DND-41 (cell line): Measurements from ENCODE around the gene WRNIP1.

ENCODE experiments used
- ATAC-seq: fragments of 200-7000 bp; cut with Tn5 transposase; 3 replicates; pipeline ENCODE4 v1.9.1; 2021; ENCODE audit warnings: low read depth; ENCODE audit not compliant: insufficient read depth
- DNase-seq: peaks from one replicate; pipeline ENCODE4 v3.0.0-alpha.2; 2020
- H2AFZ ChIP-seq: 2 replicates; pipeline ENCODE4 v1.6.0; 2012; ENCODE audit warnings: low read depth, low read length
- H3K27ac ChIP-seq: 2 replicates; pipeline ENCODE4 v1.5.1; 2012; ENCODE audit warnings: low read length, inconsistent platforms
- H3K27me3 ChIP-seq: fragments of 200-600 bp; sonication (generic); 2 replicates; pipeline ENCODE4 v1.6.0; 2012; ENCODE audit warnings: low read length, mild to moderate bottlenecking, inconsistent platforms; ENCODE audit not compliant: insufficient read depth, poor library complexity
- H3K36me3 ChIP-seq: 2 replicates; pipeline ENCODE4 v1.5.1; 2012; ENCODE audit warnings: low read length, inconsistent platforms; ENCODE audit not compliant: insufficient read depth
- H3K4me1 ChIP-seq: 2 replicates; pipeline ENCODE4 v1.5.1; 2012; ENCODE audit warnings: mild to moderate bottlenecking, low read length; ENCODE audit not compliant: insufficient read depth
- H3K4me2 ChIP-seq: 2 replicates; pipeline ENCODE4 v1.6.0; 2012; ENCODE audit warnings: mild to moderate bottlenecking, moderate library complexity, low read length, inconsistent platforms; ENCODE audit not compliant: insufficient read depth
- H3K4me3 ChIP-seq, 2 experiments: fragments of 200-600 bp in 1 of 2; shearing (Covaris generic) in 1 of 2; 2 replicates each; pipeline ENCODE4 v1.5.1; 2012 to 2016; ENCODE audit warnings: inconsistent platforms in 2 of 2, low read length in 2 of 2, mild to moderate bottlenecking in 2 of 2, low read depth in 1 of 2, moderate library complexity in 1 of 2
- H3K79me2 ChIP-seq: 2 replicates; pipeline ENCODE4 v1.6.0; 2012; ENCODE audit warnings: low read length, inconsistent platforms; ENCODE audit not compliant: insufficient read depth
- H3K9ac ChIP-seq: 2 replicates; pipeline ENCODE4 v1.6.0; 2012; ENCODE audit warnings: low read depth, mild to moderate bottlenecking, inconsistent platforms, low read length, moderate library complexity
- H3K9me3 ChIP-seq: 2 replicates; pipeline ENCODE4 v1.5.1; 2012; ENCODE audit warnings: low read length, moderate library complexity, mild to moderate bottlenecking, inconsistent platforms; ENCODE audit not compliant: insufficient read depth, severe bottlenecking
- H4K20me1 ChIP-seq: 2 replicates; pipeline ENCODE4 v1.6.0; 2012; ENCODE audit warnings: low read length; ENCODE audit not compliant: insufficient read depth
- EZH2 ChIP-seq: IDR thresholded peaks from 3 replicates; pipeline ENCODE4 v1.6.1; 2012; ENCODE audit warnings: borderline replicate concordance, low read depth, mild to moderate bottlenecking, moderate library complexity, low read length, inconsistent platforms; ENCODE audit not compliant: severe bottlenecking
- TF ChIP-seq, protein P1 (sequence below): IDR thresholded peaks from 2 replicates; pipeline ENCODE4 v1.5.1; 2012; ENCODE audit warnings: borderline replicate concordance, low read length, moderate library complexity, mild to moderate bottlenecking; ENCODE audit not compliant: poor library complexity, severe bottlenecking; ENCODE audit errors: extremely low read depth

The WRNIP1 gene

DNA sequence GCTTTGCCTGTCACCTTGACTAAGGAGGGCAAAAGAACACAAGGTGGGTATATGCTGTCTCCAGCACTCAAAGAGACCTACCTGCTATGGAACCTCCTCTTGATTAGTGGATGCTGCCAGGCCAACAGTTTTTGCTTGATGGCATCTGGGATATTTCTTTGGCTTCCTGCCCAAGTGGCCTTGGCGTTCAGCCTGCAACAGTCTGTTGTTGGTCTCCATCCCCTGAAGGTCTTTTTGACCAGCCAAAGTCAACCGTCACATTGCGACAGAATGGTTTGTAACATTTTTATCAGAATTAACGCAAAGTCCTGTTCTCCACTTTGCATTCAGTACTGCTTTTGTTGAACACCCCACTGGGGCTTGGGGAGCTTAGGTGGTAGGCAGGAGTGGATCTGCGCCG lies 39.3 kb downstream of the WRNIP1 start:
- H3K4me3 ChIP-seq: no peak overlapping the region
- H3K27ac ChIP-seq: no peak overlapping the region
- H2AFZ ChIP-seq: no peak overlapping the region
- no peak for ATAC-seq
- no peak overlapping the region for H3K4me2 ChIP-seq
- no peaks in the 10 kb centered on the region for H3K79me2 ChIP-seq
- H3K9ac ChIP-seq: no peak overlapping the region
- peaks cover 2% of the 10 kb centered on the region; the same call in 1 of the 2 replicates for H3K4me1 ChIP-seq
- H3K36me3 ChIP-seq: no peaks in the 10 kb centered on the region
- no peaks in the 10 kb centered on the region for H3K9me3 ChIP-seq
- peaks cover 6% of the 10 kb centered on the region for H4K20me1 ChIP-seq
- no peak for TF ChIP-seq EZH2
- TF ChIP-seq, protein P1, sequence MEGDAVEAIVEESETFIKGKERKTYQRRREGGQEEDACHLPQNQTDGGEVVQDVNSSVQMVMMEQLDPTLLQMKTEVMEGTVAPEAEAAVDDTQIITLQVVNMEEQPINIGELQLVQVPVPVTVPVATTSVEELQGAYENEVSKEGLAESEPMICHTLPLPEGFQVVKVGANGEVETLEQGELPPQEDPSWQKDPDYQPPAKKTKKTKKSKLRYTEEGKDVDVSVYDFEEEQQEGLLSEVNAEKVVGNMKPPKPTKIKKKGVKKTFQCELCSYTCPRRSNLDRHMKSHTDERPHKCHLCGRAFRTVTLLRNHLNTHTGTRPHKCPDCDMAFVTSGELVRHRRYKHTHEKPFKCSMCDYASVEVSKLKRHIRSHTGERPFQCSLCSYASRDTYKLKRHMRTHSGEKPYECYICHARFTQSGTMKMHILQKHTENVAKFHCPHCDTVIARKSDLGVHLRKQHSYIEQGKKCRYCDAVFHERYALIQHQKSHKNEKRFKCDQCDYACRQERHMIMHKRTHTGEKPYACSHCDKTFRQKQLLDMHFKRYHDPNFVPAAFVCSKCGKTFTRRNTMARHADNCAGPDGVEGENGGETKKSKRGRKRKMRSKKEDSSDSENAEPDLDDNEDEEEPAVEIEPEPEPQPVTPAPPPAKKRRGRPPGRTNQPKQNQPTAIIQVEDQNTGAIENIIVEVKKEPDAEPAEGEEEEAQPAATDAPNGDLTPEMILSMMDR: no peak
- no peaks in the 10 kb centered on the region for H3K27me3 ChIP-seq
- DNase-seq: no peak

DNA sequence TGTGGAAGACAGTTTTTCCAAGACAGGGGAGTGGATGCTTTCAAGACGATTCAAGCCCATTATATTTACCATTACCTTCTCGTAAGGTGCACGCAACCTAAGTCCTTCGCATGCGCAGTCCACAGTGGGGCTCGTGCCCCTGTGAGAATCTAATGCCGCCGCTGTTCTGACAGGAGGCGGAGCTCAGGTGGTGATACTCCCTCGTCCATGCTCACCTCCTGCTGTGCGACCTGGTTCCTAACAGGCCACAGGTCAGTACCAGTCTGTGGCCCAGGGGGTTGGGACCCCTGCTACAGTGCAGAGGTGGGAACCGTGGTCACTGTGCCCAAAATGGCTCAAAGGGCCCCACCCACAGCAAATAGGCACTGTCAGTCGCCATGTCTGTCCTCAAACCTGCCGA lies 39.8 kb downstream of the WRNIP1 start:
- Histone ChIP-seq H3K9ac (no peak overlapping the region), H3K36me3 (no peaks in the 10 kb centered on the region), H4K20me1 (peaks cover 6% of the 10 kb centered on the region), H3K4me1 (peaks cover 7% of the 10 kb centered on the region), H3K27ac (no peak overlapping the region), H3K27me3 (no peaks in the 10 kb centered on the region), H3K4me2 (no peak overlapping the region), H3K79me2 (no peaks in the 10 kb centered on the region), H3K9me3 (no peaks in the 10 kb centered on the region), H2AFZ (no peak overlapping the region), H3K4me3 (no peak overlapping the region)
- no peak for TF ChIP-seq EZH2
- TF ChIP-seq, protein P1: no peak
- DNase-seq: no peak
- ATAC-seq: no peak

DNA sequence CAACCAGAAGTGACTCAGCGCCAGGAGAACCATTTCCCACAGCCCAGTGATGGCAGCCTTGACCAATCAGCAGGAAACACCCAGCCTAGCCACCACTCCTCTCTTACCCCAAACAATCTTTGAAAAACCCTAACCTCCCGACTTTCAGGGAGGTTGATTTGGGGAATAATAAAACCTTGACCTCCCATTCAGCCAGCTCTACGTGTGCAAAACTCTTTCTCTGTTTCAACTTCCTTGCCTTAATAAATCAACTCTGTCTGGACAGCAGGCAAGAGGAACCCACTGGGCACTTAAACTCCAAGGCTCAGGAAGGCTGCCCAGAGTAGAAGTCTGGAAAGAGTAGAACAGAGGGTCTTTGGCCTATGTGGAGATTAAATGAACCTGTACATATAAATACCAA lies 41.5 kb downstream of the WRNIP1 start:
- no peak for TF ChIP-seq EZH2
- TF ChIP-seq, protein P1: no peak
- Histone ChIP-seq H4K20me1 (peaks cover 4% of the 10 kb centered on the region), H3K4me2 (no peak overlapping the region), H3K36me3 (no peaks in the 10 kb centered on the region), H2AFZ (no peak overlapping the region), H3K4me1 (peaks cover 13% of the 10 kb centered on the region), H3K79me2 (no peaks in the 10 kb centered on the region), H3K27ac (no peak overlapping the region), H3K4me3 (no peak overlapping the region), H3K9ac (no peak overlapping the region), H3K9me3 (no peaks in the 10 kb centered on the region), H3K27me3 (no peaks in the 10 kb centered on the region)
- ATAC-seq (no peak), DNase-seq (no peak)
